A549 (cell line): ENCODE measurements around the gene ABHD12. TPM values are rescaled to one million over a fixed set of nuclear protein-coding genes. Genes with fewer than 3 reads are reported as not detected.
A peak's percentile ranks its signal among the peaks of the same experiment; 100 is the strongest.

Source experiments
- ATAC-seq, 2 experiments: fragments of 200-7000 bp in 1 of 2; fragments of >200 bp in 1 of 2; cut with Nextera tagmentation in 1 of 2; cut with Tn5 transposase in 1 of 2; 3 replicates each; pipeline versions ENCODE4 v1.8.0 to v1.9.1; 2018 to 2020; ENCODE audit warnings: mild to moderate bottlenecking in 1 of 2, moderate library complexity in 1 of 2
- CTCF ChIA-PET: fragments of 300-600 bp; sonication (Branson Sonifier 250); formaldehyde crosslinking; extraction: SDS; loops from one replicate; lab custom pipeline; 2021; ENCODE audit warnings: antibody characterized with exemption, inconsistent platforms; lab: Yijun Ruan, JAX
- POLR2A ChIA-PET: fragments of 350-600 bp; formaldehyde crosslinking; extraction: SDS; loops from one replicate; lab custom pipeline; 2021; ENCODE audit warnings: antibody characterized with exemption, inconsistent platforms; lab: Yijun Ruan, JAX
- DNase-seq, 2 experiments: peaks; one replicate each; pipeline versions ENCODE4 v3.0.0 to v3.0.0-alpha.2; 2011 to 2016; ENCODE audit warnings: low read depth in 1 of 2, low spot score in 1 of 2
- FAIRE-seq: peaks from 2 replicates; lab custom pipeline; 2011; peaks lifted over from hg19 to GRCh38; lab: Jason Lieb, UNC
- H3K27ac ChIP-seq, 2 experiments: fragments of >200 bp; sonication (Bioruptor Twin); formaldehyde crosslinking; 3 replicates each; pipeline ENCODE4 v1.5.1; 2016 to 2017
- H3K4me1 ChIP-seq: fragments of >200 bp; sonication (Bioruptor Twin); formaldehyde crosslinking; 3 replicates; pipeline ENCODE4 v1.6.1; 2016
- H3K4me2 ChIP-seq: fragments of >200 bp; sonication (Bioruptor Twin); formaldehyde crosslinking; 3 replicates; pipeline ENCODE4 v1.6.1; 2016
- H3K4me3 ChIP-seq: fragments of >200 bp; sonication (Bioruptor Twin); formaldehyde crosslinking; 3 replicates; pipeline ENCODE4 v1.5.1; 2016
- H3K9me3 ChIP-seq: fragments of >200 bp; sonication (Bioruptor Twin); formaldehyde crosslinking; 3 replicates; pipeline ENCODE4 v1.6.1; 2016
- ATOH8 ChIP-seq: fragments of 250-450 bp; sonication (Bioruptor Pico); IDR thresholded peaks from 2 replicates; pipeline ENCODE4 v1.5.0; 2020; ENCODE audit warnings: low read depth, mild to moderate bottlenecking, moderate library complexity
- CEBPB ChIP-seq, 2 experiments: fragments of >200 bp in 1 of 2; sonication (Bioruptor Twin) in 1 of 2; formaldehyde crosslinking in 1 of 2; IDR thresholded peaks; 2 replicates each; pipeline ENCODE4 v1.6.1; 2012 to 2016
- EP300 ChIP-seq, 2 experiments: fragments of >200 bp; sonication (Bioruptor Twin); formaldehyde crosslinking; IDR thresholded peaks; 2 replicates in 1 of 2; 3 replicates in 1 of 2; pipeline ENCODE4 v1.6.1; 2016 to 2017
- FOXS1 ChIP-seq: fragments of 250-450 bp; sonication (Bioruptor Pico); IDR thresholded peaks from 2 replicates; pipeline ENCODE4 v1.5.0; 2020; ENCODE audit warnings: mild to moderate bottlenecking, moderate library complexity
- GATA3 ChIP-seq: IDR thresholded peaks from 2 replicates; pipeline ENCODE4 v1.6.1; 2012; ENCODE audit warnings: borderline replicate concordance
- HEYL ChIP-seq: fragments of 250-450 bp; sonication (Bioruptor Pico); IDR thresholded peaks from 2 replicates; pipeline ENCODE4 v1.8.0; 2021; ENCODE audit warnings: mild to moderate bottlenecking, moderate library complexity
- HOXB13 ChIP-seq: fragments of 250-450 bp; sonication (Bioruptor Pico); IDR thresholded peaks from 2 replicates; pipeline ENCODE4 v1.5.0; 2020; ENCODE audit warnings: low read depth, mild to moderate bottlenecking, moderate library complexity
- HOXB5 ChIP-seq: fragments of 250-450 bp; sonication (Bioruptor Pico); IDR thresholded peaks from 2 replicates; pipeline ENCODE4 v1.5.0; 2020; ENCODE audit warnings: mild to moderate bottlenecking, moderate library complexity
- KDM5A ChIP-seq: fragments of 200-600 bp; sonication (generic); IDR thresholded peaks from 2 replicates; pipeline ENCODE4 v1.6.1; 2016; ENCODE audit warnings: antibody characterized with exemption, mild to moderate bottlenecking
- MAFK ChIP-seq: fragments of 450-650 bp; IDR thresholded peaks from 2 replicates; pipeline ENCODE4 v1.6.1; 2014; ENCODE audit not compliant: partially characterized antibody
- MAX ChIP-seq: IDR thresholded peaks from 2 replicates; pipeline ENCODE4 v1.6.1; 2012
- NFE2L2 ChIP-seq: fragments of 150-350 bp; conservative IDR thresholded peaks from 2 replicates; pipeline ENCODE4 v1.6.1; 2014; ENCODE audit warnings: low read length
- PBX3 ChIP-seq: IDR thresholded peaks from 2 replicates; pipeline ENCODE4 v1.6.1; 2012
- POLR2A ChIP-seq: IDR thresholded peaks from 2 replicates; pipeline ENCODE4 v1.6.1; 2012; ENCODE audit warnings: mild to moderate bottlenecking, low read length
- RCOR1 ChIP-seq: fragments of 150-350 bp; IDR thresholded peaks from 2 replicates; pipeline ENCODE4 v1.6.1; 2014; ENCODE audit warnings: antibody characterized with exemption, low read length, low read depth
- RNF2 ChIP-seq: fragments of 200-600 bp; sonication (generic); IDR thresholded peaks from 2 replicates; pipeline ENCODE4 v1.6.1; 2016; ENCODE audit warnings: low read depth, mild to moderate bottlenecking, antibody characterized with exemption, moderate library complexity, borderline replicate concordance
- SREBF2 ChIP-seq: fragments of 450-650 bp; IDR thresholded peaks from 2 replicates; pipeline ENCODE4 v1.6.1; 2014; ENCODE audit warnings: mild to moderate bottlenecking, moderate library complexity
- TFCP2L1 ChIP-seq: fragments of 250-450 bp; sonication (Bioruptor Pico); IDR thresholded peaks from 2 replicates; pipeline ENCODE4 v1.5.0; 2021; ENCODE audit warnings: mild to moderate bottlenecking
- TP53 ChIP-seq: fragments of 250-450 bp; sonication (Bioruptor Pico); IDR thresholded peaks from 2 replicates; pipeline ENCODE4 v1.5.0; 2021; ENCODE audit warnings: mild to moderate bottlenecking, moderate library complexity
- ZFP36 ChIP-seq: fragments of 450-650 bp; IDR thresholded peaks from 2 replicates; pipeline ENCODE4 v1.6.1; 2014; ENCODE audit warnings: borderline replicate concordance; ENCODE audit not compliant: partially characterized antibody
- WGBS: methylation state at CpG from one replicate; pipeline ENCODE4 v1.1.6; 2017; ENCODE audit errors: missing lambda C conversion rate; 5-methylcytosine and 5-hydroxymethylcytosine counted together
- polyA plus RNA-seq, 4 experiments: library from polyadenylated mRNA; depleted of rRNA in 3 of 4; stranded (reverse); fragments of >200 nt; fragmentation: RNase III in 1 of 4; extraction: RNeasy Plus Mini Kit Qiagen cat#74134 plus additional on column Dnase treatment in 1 of 4; gene quantifications; 2 replicates in 3 of 4; 3 replicates in 1 of 4; pipeline ENCODE4 v1.2.3, GENCODE V29; 2011 to 2017

Gene ABHD12
- polyA plus RNA-seq, 2 of the 4 experiments (the other 2 are of a cell fraction): 54.3 to 101 TPM

GRCh38 chr20:25304025-25304549 is 86.5 kb downstream of the ABHD12 start:
- POLR2A ChIA-PET: no interaction called here
- CTCF ChIA-PET: interaction anchor here (0.7 to 3.3 kb wide), 6 partner anchors 8 to 95 kb away, joined by 3 to 14 read pairs (median 6); no protein-coding TSS in a partner anchor
- H3K9me3 ChIP-seq: no peaks in the 10 kb centered on the region
- 91% methylated on average over 10 of the region's 11 CpGs for WGBS
- TF ChIP-seq KDM5A: no peak
- TF ChIP-seq ZFP36: no peak
- TF ChIP-seq NFE2L2: no peak
- TF ChIP-seq ATOH8 (CRISPR knock-in tag): no peak
- TF ChIP-seq, all 56 proteins: peak for 0
- FAIRE-seq: peak; percentile 43
- no peak overlapping the region for H3K4me2 ChIP-seq
- no peak for DNase-seq
- peak overlapping the region; percentile 20 to 48; a peak in 3 of 6 replicates for H3K27ac ChIP-seq
- H3K4me3 ChIP-seq: no peak overlapping the region
- H3K4me1 ChIP-seq: peaks cover 51% of the 10 kb centered on the region
- no peak for ATAC-seq

GRCh38 chr20:25303292-25304024 is 87.2 kb downstream of the ABHD12 start:
- TF ChIP-seq MAFK (no peak), RNF2 (no peak), PBX3 (no peak), NFE2L2 (no peak), HOXB5 (CRISPR knock-in tag) (no peak), EP300 (IDR thresholded peaks at IDR 0.05) (no peak), TP53 (no peak), HEYL (CRISPR knock-in tag) (no peak), GATA3 (no peak), SREBF2 (no peak), MAX (no peak), HOXB13 (CRISPR knock-in tag) (no peak), CEBPB (IDR thresholded peaks at IDR 0.05) (no peak), FOXS1 (CRISPR knock-in tag) (no peak), POLR2A (no peak)
- Histone ChIP-seq H3K4me3 (no peak overlapping the region), H3K9me3 (no peaks in the 10 kb centered on the region), H3K4me1 (peaks cover 51% of the 10 kb centered on the region), H3K27ac (peak overlapping the region; percentile 53 to 72; a peak in 4 of 6 replicates), H3K4me2 (no peak overlapping the region)
- FAIRE-seq (no peak), DNase-seq (no peak), ATAC-seq (no peak)
- CTCF ChIA-PET: interaction anchor here (0.7 to 3.3 kb wide), 7 partner anchors 8 to 96 kb away, joined by 3 to 14 read pairs (median 6); no protein-coding TSS in a partner anchor
- 92% methylated on average over 12 of the region's 12 CpGs for WGBS
- POLR2A ChIA-PET: no interaction called here

GRCh38 chr20:25302596-25302995 is 88.0 kb downstream of the ABHD12 start:
- no peak for ATAC-seq
- DNase-seq: no peak
- POLR2A ChIA-PET: no interaction called here

More at GRCh38 chr20:25302596-25302995, 88.0 kb downstream of the ABHD12 start:
- Histone ChIP-seq H3K4me1 (peaks cover 44% of the 10 kb centered on the region), H3K9me3 (no peaks in the 10 kb centered on the region), H3K4me3 (no peak overlapping the region), H3K4me2 (no peak overlapping the region), H3K27ac (peak overlapping the region; percentile 53 to 72; a peak in 4 of 6 replicates)
- no peak for FAIRE-seq
- TF ChIP-seq TFCP2L1 (CRISPR knock-in tag) (no peak), RCOR1 (no peak)
- CTCF ChIA-PET: interaction anchor here (0.7 to 5.4 kb wide), 7 partner anchors 8 to 308 kb away, joined by 3 to 72 read pairs (median 6); no protein-coding TSS in a partner anchor
- 96% methylated on average over 6 of the region's 6 CpGs for WGBS
